Hematopoietic multipotent progenitor cell treated with erythropoietin and hydrocortisone succinate and interleukin-3 and kit ligand, for 6 days (in vitro differentiated cells): ENCODE measurements around the gene TIAM1.

Source experiments
- DNase-seq: peaks from one replicate; pipeline ENCODE4 v3.0.0-alpha.2; 2015

TIAM1 gene

DNA sequence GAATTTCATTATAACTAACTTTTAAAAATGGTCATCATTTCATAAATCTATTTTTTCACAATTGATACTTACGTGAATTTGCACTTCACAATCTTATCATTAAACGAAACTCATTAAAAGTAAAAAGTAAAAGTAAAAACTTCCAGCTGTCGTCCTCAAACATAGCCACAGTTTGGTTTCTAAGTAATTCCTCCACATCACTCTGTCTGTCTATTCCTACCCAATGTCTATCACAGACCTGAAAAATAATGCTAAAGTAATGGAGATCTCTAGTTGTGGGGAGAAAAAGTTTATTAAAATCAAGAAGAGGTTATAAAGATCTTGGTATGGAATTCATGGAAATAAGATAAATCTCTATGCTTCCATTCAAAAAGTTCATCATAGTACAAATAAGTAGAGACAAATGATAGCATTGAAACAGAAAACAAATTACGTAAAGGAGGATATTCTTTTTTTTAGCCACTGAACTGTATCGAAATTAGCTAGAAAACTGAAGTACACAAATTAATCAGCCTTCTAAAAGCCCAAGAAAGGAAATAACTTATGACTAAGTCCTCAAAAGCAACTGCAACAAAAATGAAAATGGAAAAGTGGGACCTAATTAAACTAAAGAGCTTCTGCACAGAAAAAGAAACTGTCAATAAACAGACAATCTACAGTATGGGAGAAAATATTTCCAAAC, 148.6 kb downstream of the TIAM1 start:
- DNase-seq: no peak

DNA sequence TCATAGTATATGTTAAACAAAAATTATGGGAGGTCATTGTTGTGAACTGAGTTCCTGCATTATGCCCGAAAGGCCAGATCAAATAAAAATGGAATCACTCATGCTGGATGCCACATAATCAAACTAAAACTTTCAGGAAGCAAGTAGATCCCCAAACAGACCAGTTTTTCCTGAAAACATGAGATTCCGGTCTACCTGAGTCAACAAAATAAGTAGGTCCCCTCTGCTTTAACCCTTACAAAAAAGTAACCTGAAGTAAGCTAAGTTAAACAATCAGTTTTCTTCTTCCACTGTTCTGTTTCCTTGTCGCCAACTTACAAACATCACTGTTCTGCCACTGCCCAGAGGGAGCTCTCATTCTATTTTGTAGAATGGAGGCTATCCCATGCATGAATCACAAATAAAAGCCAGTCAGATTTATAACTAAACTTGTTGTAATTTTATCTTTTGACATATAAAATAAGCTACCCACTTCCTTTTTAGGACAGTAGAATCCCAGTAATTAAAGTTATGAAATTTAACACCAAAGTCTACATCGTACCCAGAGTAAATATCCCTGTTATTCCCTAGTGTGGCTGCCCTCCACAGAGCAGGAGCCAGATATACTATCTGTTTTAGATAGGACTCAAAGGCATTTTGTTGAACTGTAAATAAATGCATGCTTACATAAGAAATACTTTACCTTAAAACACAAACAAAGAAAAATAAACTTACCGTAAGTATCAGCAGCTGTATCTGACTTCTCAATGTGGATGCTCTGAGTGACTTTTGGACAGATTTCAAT, 149.4 kb downstream of the TIAM1 start:
- DNase-seq: no peak

DNA sequence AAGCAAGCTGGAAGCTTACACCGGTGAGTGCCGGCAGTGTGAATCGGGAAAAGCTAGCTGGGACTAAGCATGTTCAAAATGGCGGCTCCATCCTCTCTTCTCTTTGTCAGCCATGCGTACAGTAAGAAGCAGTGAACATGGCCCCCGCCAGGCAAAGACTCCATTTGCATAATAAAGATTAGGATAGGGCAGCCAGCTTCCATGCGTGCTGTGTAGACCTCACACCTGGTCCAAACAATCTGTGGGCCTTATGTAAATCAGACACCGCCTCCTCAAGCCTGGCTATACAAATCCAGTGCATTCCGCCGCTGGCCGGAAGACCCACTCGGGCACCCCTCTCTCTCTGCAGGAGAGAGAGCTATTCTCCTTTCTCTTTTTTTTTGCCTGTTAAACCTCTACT, 150.3 kb downstream of the TIAM1 start:
- no peak for DNase-seq

DNA sequence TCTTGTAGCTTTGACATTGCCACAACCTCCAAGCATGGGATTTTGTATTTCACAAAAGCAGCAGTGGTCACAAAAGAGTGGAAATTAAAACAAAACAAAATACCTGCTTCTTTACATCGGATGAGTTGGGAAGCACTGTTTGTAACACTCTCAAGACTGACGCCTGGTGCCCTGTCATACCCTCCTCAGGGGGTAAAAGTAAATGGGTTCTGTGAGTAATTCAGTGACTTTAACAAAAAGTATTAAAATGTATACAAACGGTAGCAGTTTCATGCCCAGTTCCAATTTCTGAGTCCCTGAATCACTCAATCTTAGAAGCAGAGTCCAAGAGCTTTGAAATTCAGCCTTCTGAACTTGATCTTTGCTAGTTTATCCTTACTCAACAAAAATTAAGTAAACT, 152.5 kb downstream of the TIAM1 start:
- DNase-seq: no peak

DNA sequence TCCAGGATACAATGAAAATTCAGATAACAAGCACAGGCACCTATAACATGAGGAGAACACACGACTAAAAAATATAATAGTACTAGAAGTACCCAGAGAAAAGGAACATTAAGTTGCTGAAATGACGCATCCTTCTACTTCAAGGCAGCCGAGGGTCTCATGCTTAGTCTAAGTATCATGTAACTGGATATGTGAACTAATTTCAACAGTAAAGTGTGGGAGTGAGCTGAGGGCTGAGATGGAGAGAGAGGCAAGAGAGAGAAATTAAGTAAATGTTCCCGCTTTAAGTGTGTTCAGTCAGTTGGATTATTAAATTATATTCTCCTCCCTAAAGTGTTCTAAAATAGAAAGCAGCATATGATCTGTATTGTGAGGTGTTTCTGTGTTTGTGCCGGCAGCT, 153.5 kb downstream of the TIAM1 start:
- no peak for DNase-seq

DNA sequence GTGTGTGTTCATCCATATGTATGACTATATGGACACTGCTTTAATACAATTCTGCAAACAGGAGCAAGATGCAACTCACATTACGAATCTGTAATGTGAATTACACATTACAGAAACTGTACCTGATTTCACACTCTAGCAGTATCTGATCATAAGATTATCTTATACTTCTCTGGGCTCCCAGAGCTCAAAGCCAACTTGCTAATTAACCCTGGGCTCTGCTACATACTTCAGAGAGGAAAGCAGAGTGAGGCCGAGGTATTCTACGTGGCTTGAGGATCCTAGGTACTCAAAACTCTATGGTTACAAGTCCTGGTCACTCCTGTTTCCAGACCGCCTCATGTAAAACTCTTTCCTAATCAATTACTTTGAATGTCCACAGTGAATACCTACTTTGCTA, 156.6 kb downstream of the TIAM1 start:
- DNase-seq: no peak

DNA sequence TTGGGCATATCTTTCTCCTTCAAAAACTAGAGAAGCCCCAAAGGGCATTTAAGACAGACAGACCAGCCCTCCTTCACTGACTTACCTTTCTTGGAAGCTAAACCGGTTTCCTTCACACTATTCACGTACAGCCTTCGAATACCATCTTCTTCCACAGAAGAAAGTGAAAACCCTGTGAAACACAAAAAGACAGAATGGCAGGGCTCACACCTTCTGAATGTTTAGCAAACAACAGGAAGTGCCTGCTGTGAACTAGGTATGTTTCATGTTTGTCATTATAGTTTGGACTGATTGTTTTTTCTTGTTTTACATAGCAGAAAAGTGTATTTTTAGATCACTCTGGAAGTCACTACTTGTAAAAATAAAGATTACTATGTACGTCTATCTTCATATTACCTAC, 157.1 kb downstream of the TIAM1 start:
- no peak for DNase-seq

DNA sequence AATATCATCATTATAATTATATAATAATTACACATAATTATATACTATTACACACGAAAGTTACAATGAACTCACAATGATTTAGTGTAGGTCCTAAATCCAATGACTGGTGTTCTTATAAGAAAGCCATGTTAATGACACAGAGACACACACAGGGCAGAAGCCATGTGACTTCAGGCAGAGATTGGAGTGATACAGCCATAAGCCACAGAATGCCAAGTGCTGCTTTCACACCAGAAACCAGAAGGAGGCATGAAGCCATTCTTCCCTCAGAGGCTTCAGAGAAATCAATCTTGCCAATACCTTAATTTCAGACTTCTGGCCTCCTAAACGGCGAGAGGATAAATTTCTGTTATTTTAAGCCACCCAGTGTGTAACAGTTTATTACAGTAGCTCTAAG, 158.4 kb downstream of the TIAM1 start:
- DNase-seq: no peak

DNA sequence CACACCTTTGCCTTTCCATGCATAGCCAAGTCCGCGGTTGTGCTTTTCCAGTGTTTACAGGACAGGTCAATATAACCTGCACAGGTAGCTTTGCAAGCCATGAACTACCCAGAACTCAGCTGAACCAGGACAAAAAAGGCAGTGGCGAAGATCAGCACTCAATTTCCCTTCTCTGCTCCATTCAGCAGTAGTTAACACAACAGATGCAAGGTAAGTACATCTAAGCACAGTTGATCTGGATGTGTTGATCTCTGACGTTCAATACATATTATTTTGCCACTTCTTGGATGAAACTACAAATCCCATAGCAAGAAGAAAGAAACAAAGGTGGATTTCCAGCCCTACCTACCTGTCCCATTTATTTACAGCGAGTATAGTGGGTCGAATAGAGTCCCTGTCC, 159.2 kb downstream of the TIAM1 start:
- DNase-seq: no peak

DNA sequence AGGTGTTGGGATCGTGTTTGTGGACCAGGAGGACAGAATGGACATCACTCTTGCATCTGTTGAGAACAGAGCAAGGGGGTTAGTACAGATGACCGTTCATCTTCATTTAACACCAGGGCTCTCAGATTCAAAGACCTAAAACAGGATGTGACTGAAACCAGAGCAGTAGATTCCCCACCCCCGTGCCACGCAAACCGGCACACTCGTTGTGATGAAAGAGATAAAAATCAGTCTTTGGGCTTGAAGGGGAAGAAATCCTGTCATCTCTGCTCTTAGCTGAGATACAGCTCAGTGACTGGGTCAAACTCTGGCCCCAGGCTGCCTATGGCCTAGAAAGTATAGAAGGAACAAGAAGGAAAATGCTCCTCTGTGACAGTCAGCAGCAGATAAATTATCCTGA, 159.6 kb downstream of the TIAM1 start:
- peak; percentile 46 for DNase-seq

DNA sequence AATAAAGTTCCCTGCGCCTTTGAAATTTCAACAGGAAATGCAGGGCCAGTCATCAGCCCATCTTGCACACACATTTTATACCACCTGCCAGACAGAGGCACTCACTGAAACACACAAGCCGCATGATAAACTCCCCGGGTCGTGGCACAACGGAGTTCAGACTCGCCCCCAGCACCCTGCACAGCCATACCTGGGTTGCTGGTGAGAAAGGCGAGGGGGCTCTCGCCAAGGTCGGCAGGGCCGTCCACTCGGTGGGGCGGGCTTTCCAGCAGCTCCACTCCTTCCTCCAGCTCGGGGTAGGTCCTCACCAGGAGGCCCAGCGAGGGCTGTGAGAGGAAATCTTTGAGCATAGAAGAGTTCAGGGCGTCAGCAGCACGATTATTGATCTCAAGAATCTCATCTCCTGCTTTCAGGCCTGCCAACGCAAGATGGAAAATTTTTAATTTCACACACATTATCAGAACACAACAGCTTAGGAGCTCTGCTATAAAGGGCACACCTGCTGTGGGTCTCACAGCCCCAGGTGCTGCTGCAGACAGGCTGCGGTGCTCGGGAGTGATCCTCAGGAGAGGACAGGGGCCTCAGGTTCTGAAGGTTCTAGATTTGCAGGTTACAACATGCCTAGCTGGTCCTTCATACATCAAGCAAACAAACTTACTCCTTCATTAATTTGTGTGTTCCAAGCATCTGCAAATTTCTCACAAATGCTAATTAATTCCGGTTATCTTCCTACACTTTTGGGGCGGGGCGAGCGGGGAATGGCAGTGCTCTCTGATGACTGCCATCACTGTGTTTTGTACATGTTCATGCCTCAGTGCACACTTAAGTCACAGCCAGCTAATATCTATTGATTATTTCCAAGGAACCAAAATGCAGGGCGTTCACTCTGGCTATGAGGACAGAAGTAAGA, 161.6 kb downstream of the TIAM1 start:
- no peak for DNase-seq

DNA sequence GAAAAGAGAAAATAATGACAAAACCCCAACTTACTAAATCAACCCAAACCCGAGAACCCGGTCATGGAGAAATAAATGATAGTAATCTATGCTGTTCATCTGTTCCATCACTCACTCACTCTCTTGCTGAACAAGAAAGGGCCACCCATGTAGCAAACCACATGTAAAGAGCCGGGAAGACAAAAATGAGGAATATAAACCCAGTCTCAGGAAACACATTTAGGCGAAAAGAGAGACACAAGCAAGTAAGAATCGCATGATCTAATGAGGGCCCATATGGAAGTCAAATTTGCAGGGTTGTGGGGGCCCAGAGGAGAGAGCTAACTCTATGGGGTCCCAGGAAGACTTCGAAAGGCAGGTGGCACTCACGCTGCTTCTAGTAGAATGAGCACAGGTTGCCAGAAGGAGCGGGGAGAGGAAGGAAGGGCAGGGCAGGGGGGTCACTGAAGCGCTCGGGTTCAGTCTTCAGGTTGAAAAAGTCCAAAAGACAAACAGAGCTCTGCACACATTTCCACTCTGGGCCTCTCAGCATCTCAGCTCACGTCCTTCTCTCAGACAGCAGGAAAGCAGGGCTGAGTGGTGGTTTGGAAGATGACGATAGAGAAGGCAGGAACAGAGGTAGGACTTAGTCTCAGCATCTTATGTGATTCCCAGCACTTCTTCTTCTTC, 162.8 kb downstream of the TIAM1 start:
- no peak for DNase-seq

DNA sequence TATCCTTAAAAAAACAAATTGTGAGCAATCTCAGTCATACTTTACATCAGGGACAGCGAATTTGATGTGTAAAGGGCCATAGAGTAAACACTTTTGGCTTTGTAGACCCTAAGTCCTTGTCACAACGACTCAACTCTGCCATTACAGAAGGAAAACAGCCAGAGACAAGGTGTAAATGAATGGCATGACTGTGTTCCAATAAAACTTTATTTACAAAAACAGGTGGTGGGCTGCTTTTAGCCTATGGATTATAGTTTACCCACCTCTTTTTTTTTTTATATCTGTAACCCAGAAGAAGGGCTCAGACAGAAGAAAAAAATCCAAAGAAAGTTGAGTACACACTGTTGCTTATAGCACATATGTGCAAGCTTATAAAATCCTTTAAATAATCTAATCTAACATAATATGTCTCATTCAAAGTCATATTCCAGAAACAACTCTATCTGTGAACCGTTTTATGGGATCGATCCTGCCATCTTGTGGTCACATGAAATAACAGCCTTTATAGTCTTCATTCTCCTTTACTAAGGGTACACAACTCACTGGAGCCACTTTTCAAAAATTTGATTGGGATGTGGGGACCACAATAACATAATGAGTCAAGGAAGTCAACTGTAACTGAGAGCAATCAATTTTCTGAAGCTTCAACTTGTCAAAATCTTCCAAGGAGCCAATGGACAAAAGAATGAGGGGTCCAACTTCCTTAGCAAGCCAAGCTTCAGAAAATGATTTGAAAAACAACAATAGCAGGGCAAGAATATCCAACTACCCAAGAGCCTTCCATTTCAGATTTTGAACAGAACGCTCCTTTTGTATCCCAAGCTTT, 163.6 kb downstream of the TIAM1 start:
- peak; percentile 77 for DNase-seq

DNA sequence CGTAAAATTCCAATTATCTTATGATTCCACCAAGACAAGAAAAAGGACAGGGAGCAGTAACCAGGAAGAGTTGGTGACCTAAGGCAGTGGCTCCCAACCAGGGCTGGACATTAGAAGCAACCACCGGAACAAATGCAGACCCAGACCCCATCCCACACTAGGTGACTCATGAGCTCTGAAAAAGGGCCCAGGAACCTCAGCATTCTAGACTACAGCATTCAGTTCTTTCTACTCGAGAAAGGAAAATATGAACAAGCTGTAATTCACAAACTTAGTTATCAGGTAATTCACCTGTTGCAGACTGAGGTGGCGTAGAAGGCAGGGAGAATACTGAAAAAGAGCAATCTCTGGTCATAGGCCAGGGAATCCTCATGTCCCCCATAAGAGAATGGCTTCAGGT, 167.3 kb downstream of the TIAM1 start:
- DNase-seq: no peak

DNA sequence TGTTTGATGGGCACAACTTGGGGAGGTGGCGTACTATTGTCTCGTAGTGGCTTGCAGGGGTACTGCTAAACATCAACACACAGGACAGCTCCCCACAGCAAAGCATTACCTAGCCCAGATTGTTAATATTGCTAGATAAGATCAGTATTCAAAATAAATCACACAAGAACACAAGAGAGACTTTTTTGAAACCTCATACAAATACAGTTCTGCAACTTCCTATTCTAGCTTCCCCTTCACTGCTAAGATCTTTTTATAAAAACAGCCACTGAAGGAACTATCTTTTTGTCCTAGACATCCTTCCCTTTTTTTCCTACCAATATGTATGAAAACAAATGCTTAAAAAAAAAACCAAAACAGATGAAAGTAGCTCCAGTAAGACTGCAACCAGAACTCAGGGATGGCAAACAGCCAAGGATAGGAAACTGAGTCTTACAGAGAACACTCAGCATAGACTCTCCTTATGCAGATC, 167.9 kb downstream of the TIAM1 start:
- DNase-seq: peak; percentile 18

DNA sequence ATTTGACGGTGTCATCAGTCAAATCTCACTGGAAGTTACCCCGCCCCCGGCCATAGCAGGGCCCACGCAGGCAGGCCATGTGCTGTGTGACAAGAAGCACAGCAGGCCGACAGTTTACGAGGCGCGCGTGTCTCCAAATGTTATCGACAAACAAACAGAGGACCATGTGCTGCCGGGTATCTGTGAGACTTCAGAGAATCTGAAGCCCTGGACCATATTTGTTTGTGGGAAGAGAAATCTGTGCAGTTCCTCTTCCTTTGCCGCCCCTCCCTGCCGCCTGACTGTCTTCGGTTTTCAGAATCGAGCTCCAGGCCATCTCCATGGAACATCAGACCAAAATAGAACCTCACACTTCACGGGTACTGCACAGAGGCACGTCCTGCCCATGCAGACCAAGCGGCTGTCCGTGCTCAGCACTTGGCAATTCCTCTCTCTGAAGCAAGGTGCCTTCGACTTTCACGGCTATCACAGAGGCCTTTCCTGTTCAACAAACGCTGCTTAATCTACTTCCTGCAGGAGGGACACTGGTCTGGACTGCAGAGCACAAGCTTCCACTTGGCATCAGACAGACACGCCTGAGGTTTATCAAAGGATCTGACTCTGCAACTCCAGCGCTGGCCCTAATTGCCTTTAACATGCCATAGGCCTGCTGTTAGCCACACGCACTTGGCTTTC, 170.0 kb downstream of the TIAM1 start:
- DNase-seq: peak; percentile 47

DNA sequence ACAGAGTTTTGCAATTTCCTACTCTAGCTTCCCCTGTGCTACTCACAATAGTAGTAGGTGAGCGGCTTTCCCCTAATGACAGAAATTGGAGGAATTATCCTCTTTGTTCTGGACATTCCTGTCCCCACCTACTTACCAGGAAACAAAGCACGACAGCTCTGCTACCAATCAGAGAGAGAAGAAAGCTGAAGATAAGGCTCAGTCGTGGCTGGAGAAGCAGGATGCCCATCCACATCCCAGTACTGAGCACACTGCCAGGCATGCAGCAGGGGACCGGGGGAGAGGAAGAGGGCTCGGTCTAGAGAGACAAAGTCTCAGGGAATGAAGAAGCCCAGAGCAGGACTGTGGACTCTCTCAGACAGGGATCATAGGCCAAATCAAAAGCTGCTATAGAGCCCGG, 171.7 kb downstream of the TIAM1 start:
- no peak for DNase-seq

DNA sequence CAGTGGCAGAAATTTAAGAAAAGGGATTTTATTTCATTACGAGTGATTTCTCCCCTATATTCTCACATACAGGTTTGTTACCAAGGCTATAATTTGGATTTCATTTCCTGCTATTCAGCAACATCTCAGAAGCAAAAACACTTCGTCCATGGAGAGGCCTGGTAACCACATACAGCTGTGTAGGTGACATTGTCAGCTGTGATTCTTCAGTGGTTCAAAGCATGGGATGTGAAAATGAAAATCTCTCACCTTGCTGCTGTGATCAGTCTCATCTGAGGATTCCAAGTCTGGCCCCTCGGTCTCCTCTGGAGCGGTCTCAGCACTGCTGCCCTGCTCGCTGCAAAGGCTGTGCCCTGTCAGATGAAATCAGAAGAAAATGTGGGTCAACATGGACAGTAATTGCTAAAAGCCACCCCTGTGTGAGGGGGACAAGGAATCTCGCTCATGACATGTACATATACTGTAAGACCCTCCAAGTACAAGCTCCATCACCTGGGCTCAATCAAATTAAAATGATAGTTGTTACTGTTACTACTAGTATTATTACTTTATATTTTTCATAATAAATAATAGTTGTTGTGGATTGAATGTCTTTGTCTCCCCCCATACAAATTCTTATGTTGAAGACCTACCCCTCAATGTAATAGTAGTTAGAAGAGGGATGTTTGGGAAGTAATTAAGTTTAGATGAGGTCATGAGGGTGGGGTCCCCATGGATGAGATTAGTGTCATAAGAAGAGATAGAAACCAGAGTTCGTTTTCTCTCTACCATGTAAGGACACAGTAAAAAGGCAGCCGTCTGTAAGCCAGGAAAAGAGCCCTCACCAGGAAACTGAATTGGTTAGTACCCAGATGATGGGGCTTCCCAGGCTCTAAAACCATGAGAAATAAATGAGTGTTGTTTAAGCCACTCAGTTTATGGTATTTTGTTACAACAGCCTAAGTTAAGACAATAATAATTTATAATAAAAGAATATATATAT, 179.1 kb downstream of the TIAM1 start:
- no peak for DNase-seq

DNA sequence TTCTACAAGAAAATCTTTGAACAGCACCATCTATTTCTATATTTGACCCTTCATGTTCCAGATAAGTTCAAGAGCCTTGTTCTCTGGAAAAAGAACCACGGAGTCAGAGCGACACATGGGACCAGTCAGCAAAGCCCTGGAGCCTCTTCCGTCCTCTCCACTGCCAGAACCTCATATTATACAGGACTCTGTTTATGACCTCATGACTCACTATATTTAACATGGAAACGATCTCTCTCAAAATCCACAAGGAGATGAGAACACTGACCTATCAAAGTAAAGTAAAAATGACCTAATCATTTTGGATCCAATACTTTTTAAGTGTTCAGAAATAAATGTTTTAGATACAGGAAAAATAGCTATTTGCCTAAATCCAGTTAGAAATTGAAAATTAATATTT, 181.2 kb downstream of the TIAM1 start:
- no peak for DNase-seq

DNA sequence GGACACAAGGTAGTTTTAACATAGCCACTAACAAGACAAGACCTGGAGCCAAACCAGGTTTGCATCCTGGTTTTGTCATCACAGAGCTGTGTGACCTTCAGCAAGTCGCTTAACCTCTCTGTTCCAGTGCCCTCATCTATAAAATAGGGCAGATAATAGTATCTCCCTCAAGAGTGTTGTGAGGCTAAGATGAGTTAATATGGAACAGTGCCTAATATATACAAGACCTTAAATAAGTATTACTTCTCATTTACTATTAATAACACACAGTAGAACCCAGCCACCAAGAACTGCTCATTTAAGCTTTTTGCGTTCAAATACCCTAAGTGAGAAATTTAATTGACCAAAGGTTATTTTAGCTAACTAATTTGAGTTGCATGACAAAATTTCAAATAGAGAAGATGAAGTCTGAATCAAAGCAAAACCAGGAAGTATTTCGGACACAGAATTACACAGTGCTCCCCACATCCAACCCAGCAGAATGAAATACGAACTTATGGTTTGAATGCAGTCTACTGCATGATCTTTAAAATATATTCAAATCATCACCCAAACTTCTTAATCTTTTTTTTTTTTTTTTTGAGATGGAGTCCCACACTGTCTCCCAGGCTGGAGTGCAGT, 181.9 kb downstream of the TIAM1 start:
- no peak for DNase-seq
